DND-41 (cell line): ENCODE data around the gene CCDC82.

Source experiments
- ATAC-seq: fragments of 200-7000 bp; cut with Tn5 transposase; 3 replicates; pipeline ENCODE4 v1.9.1; 2021; ENCODE audit warnings: low read depth; ENCODE audit not compliant: insufficient read depth
- DNase-seq: peaks from one replicate; pipeline ENCODE4 v3.0.0-alpha.2; 2020
- H2AFZ ChIP-seq: 2 replicates; pipeline ENCODE4 v1.6.0; 2012; ENCODE audit warnings: low read depth, low read length
- H3K27ac ChIP-seq: 2 replicates; pipeline ENCODE4 v1.5.1; 2012; ENCODE audit warnings: low read length, inconsistent platforms
- H3K27me3 ChIP-seq: fragments of 200-600 bp; sonication (generic); 2 replicates; pipeline ENCODE4 v1.6.0; 2012; ENCODE audit warnings: low read length, mild to moderate bottlenecking, inconsistent platforms; ENCODE audit not compliant: insufficient read depth, poor library complexity
- H3K36me3 ChIP-seq: 2 replicates; pipeline ENCODE4 v1.5.1; 2012; ENCODE audit warnings: low read length, inconsistent platforms; ENCODE audit not compliant: insufficient read depth
- H3K4me1 ChIP-seq: 2 replicates; pipeline ENCODE4 v1.5.1; 2012; ENCODE audit warnings: mild to moderate bottlenecking, low read length; ENCODE audit not compliant: insufficient read depth
- H3K4me2 ChIP-seq: 2 replicates; pipeline ENCODE4 v1.6.0; 2012; ENCODE audit warnings: mild to moderate bottlenecking, moderate library complexity, low read length, inconsistent platforms; ENCODE audit not compliant: insufficient read depth
- H3K4me3 ChIP-seq, 2 experiments: fragments of 200-600 bp in 1 of 2; shearing (Covaris generic) in 1 of 2; 2 replicates each; pipeline ENCODE4 v1.5.1; 2012 to 2016; ENCODE audit warnings: inconsistent platforms in 2 of 2, low read length in 2 of 2, mild to moderate bottlenecking in 2 of 2, low read depth in 1 of 2, moderate library complexity in 1 of 2
- H3K79me2 ChIP-seq: 2 replicates; pipeline ENCODE4 v1.6.0; 2012; ENCODE audit warnings: low read length, inconsistent platforms; ENCODE audit not compliant: insufficient read depth
- H3K9ac ChIP-seq: 2 replicates; pipeline ENCODE4 v1.6.0; 2012; ENCODE audit warnings: low read depth, mild to moderate bottlenecking, inconsistent platforms, low read length, moderate library complexity
- H3K9me3 ChIP-seq: 2 replicates; pipeline ENCODE4 v1.5.1; 2012; ENCODE audit warnings: low read length, moderate library complexity, mild to moderate bottlenecking, inconsistent platforms; ENCODE audit not compliant: insufficient read depth, severe bottlenecking
- H4K20me1 ChIP-seq: 2 replicates; pipeline ENCODE4 v1.6.0; 2012; ENCODE audit warnings: low read length; ENCODE audit not compliant: insufficient read depth
- EZH2 ChIP-seq: IDR thresholded peaks from 3 replicates; pipeline ENCODE4 v1.6.1; 2012; ENCODE audit warnings: borderline replicate concordance, low read depth, mild to moderate bottlenecking, moderate library complexity, low read length, inconsistent platforms; ENCODE audit not compliant: severe bottlenecking
- TF ChIP-seq, protein P1 (sequence below): IDR thresholded peaks from 2 replicates; pipeline ENCODE4 v1.5.1; 2012; ENCODE audit warnings: borderline replicate concordance, low read length, moderate library complexity, mild to moderate bottlenecking; ENCODE audit not compliant: poor library complexity, severe bottlenecking; ENCODE audit errors: extremely low read depth

Gene CCDC82

DNA sequence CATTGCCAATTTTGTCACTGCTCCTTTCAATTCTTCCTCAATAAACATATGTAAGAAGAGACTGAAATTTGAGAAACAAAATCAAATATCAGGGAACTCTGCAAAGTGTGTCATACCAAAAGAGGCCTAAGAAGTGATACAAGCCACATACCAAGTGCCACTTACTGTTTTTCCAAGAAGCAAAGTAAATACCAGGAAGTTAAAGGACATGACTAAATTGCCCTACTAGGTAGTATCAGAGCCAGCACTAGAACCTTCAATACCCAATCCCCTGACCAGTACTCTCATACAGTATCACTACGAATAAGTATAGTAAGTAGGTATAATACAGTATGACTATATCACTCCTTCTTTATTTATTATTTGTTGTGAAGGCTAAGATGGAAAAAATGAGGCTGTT lies 60.3 kb downstream of the CCDC82 start:
- Histone ChIP-seq H3K9me3 (no peaks in the 10 kb centered on the region), H3K9ac (no peak overlapping the region), H3K36me3 (no peaks in the 10 kb centered on the region), H3K79me2 (no peaks in the 10 kb centered on the region; the same call in 1 of the 2 replicates), H4K20me1 (no peaks in the 10 kb centered on the region), H3K4me1 (no peaks in the 10 kb centered on the region), H3K27ac (no peak overlapping the region), H3K27me3 (no peaks in the 10 kb centered on the region), H3K4me3 (no peak overlapping the region), H3K4me2 (no peak overlapping the region), H2AFZ (no peak overlapping the region)
- DNase-seq (no peak), ATAC-seq (no peak)
- TF ChIP-seq EZH2: no peak
- TF ChIP-seq, protein P1, sequence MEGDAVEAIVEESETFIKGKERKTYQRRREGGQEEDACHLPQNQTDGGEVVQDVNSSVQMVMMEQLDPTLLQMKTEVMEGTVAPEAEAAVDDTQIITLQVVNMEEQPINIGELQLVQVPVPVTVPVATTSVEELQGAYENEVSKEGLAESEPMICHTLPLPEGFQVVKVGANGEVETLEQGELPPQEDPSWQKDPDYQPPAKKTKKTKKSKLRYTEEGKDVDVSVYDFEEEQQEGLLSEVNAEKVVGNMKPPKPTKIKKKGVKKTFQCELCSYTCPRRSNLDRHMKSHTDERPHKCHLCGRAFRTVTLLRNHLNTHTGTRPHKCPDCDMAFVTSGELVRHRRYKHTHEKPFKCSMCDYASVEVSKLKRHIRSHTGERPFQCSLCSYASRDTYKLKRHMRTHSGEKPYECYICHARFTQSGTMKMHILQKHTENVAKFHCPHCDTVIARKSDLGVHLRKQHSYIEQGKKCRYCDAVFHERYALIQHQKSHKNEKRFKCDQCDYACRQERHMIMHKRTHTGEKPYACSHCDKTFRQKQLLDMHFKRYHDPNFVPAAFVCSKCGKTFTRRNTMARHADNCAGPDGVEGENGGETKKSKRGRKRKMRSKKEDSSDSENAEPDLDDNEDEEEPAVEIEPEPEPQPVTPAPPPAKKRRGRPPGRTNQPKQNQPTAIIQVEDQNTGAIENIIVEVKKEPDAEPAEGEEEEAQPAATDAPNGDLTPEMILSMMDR: no peak

DNA sequence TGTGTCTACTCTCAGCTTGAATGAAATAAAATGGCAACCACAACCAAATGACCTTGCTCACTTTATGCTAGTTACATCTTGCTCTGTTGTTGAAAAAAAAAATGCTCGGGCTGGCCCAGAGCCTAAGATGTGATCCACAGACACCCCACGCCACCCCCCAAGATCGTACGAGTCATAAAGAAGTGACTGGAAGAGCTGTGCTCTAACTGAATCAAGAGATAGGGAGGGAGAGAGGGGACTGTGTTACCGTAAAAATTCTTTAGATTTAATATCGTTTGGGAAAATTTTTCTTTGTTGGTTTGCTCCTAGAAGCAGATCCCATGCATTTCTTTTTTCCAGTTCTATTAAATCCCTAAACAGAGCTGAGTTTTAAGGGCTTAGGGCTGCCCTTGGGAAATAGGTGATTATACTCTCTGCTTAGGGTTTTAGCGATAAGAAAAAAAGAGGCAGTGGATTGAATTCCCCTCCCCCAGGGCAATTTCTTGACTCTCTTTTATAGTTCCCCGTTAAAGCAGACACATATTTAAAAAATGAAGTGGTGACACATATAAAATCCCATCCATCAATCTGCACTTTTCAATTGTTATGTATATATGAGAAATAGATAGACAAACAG lies 61.2 kb downstream of the CCDC82 start:
- Histone ChIP-seq H3K27ac (no peak overlapping the region), H2AFZ (no peak overlapping the region), H3K79me2 (no peaks in the 10 kb centered on the region; the same call in 1 of the 2 replicates), H3K9me3 (no peaks in the 10 kb centered on the region), H3K36me3 (no peaks in the 10 kb centered on the region), H3K4me1 (no peaks in the 10 kb centered on the region), H3K9ac (no peak overlapping the region), H3K27me3 (no peaks in the 10 kb centered on the region), H4K20me1 (no peaks in the 10 kb centered on the region), H3K4me2 (no peak overlapping the region), H3K4me3 (no peak overlapping the region)
- no peak for DNase-seq
- TF ChIP-seq EZH2: no peak
- TF ChIP-seq, protein P1: no peak
- no peak; the same call in 2 of the 3 replicates for ATAC-seq

DNA sequence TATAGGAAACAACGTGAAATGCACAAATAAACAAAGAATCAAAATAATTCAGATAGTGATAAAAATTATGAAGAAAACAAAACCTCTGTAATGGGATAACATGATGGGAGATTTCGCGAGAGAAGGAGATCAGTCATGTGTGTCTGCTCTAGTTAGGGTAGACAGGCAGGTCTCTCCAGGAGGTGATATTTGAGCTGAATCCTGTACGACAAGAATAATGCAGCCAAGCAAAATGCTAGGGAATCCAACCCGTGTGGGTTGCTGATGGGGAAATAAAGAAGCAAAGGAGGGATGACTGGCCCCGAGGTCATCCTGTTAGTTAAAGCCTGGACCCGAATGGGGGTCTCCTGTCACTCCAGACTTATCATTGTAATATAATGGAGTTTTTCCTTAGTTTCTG lies 62.8 kb downstream of the CCDC82 start:
- H3K4me1 ChIP-seq: no peaks in the 10 kb centered on the region
- no peaks in the 10 kb centered on the region; the same call in 1 of the 2 replicates for H3K79me2 ChIP-seq

More for the DNA sequence above, 62.8 kb downstream of the CCDC82 start:
- Histone ChIP-seq H3K9me3 (no peaks in the 10 kb centered on the region), H4K20me1 (no peaks in the 10 kb centered on the region), H3K9ac (no peak overlapping the region), H3K27me3 (no peaks in the 10 kb centered on the region), H3K4me3 (no peak overlapping the region), H3K36me3 (no peaks in the 10 kb centered on the region), H3K27ac (no peak overlapping the region), H3K4me2 (no peak overlapping the region), H2AFZ (no peak overlapping the region)
- DNase-seq (no peak), ATAC-seq (no peak)
- TF ChIP-seq, protein P1: no peak
- no peak for TF ChIP-seq EZH2
